NCI-H1694 treated with DMSO at 0.1 percent for 48 hours (cell line): ENCODE data around the gene NAA30.

ENCODE experiments used
- DNase-seq: peaks from one replicate; lab custom pipeline; 2025; lab: John Stamatoyannopoulos, UW

NAA30 gene

GRCh38 chr14:57400556-57401494, 10.4 kb downstream of the NAA30 start:
- no peak for DNase-seq

GRCh38 chr14:57401501-57401900, 11.1 kb downstream of the NAA30 start:
- DNase-seq: no peak

GRCh38 chr14:57402173-57402852, 11.9 kb downstream of the NAA30 start:
- DNase-seq: no peak

- no peak for DNase-seq
Observed at GRCh38 chr14:57403521-57403864, 13.1 kb downstream of the NAA30 start.

GRCh38 chr14:57405562-57405961, 15.2 kb downstream of the NAA30 start:
- no peak for DNase-seq

GRCh38 chr14:57408037-57408436, 17.7 kb downstream of the NAA30 start:
- DNase-seq: no peak

GRCh38 chr14:57408634-57409033, 18.2 kb downstream of the NAA30 start:
- no peak for DNase-seq

GRCh38 chr14:57412341-57412740, 22.0 kb downstream of the NAA30 start:
- DNase-seq: no peak

GRCh38 chr14:57413849-57414248, 23.5 kb downstream of the NAA30 start:
- no peak for DNase-seq

- DNase-seq: no peak
Observed at GRCh38 chr14:57417228-57417627, 26.8 kb downstream of the NAA30 start.

- no peak for DNase-seq
Observed at GRCh38 chr14:57418999-57419398, 28.6 kb downstream of the NAA30 start.

- DNase-seq: no peak
Observed at GRCh38 chr14:57420033-57420432, 29.6 kb downstream of the NAA30 start.

- no peak for DNase-seq
Observed at GRCh38 chr14:57420986-57421385, 30.6 kb downstream of the NAA30 start.

GRCh38 chr14:57435923-57436322, 45.5 kb downstream of the NAA30 start:
- DNase-seq: no peak

GRCh38 chr14:57461777-57462320, 71.5 kb downstream of the NAA30 start:
- DNase-seq: no peak

GRCh38 chr14:57462551-57462950, 72.2 kb downstream of the NAA30 start:
- DNase-seq: no peak

- DNase-seq: no peak
Observed at GRCh38 chr14:57464008-57464730, 73.8 kb downstream of the NAA30 start.
